ENCODE results near the gene TACSTD2.

The TACSTD2 gene

DNA sequence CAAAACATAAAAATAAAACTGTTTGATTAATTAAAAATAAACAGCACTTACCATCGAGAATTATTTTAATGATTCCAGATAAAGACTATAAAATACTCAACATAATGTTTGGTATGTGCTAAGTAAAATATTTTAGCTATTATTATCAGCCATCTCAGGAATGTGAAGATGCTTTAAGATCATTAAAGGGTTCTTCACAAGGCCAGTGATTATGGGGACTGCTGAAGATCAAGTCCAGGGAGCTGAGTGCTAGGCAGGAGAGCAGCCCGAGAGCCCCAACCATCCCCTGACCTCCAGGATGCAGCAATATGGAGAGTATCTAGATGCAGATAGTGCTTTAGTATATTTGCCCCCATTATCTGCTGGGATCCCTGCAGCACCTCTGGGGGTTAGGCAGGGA lies 4.6 kb upstream of the TACSTD2 start (continued):
- TF ChIP-seq ZNF530 (tag by site-specific recombination; IDR thresholded peaks at IDR 0.05; ENCODE audit: low read depth) = no peak
- no peak for TF ChIP-seq SP3 (tag by site-specific recombination; IDR thresholded peaks at IDR 0.05)
- no peak for TF ChIP-seq ZNF624 (tag by site-specific recombination; IDR thresholded peaks at IDR 0.05)

DNA sequence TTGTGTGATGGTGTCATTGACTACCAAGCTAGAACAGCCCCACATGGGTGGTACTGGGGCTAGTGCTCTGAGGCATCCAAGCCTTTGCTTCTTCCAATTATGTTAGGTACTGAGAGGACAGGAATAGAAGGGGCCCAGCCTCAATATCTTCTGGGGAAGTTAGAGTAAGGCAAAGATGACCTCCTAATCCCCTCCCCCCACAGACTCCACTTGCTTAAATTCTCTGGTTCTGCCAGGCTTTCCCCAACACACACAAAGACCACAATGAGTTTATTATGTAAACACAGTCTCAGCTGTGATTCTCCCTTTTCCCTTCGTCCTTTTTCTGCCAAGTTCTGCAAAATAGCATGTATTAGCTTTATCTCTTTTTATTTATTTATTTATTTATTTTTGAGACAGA lies 3.1 kb upstream of the TACSTD2 start:
- Histone ChIP-seq H3K36me3 (ENCODE audit: control insufficient read depth in 2 of 2, insufficient read depth in 1 of 2, low read length in 2 of 2) (no peaks in the 10 kb centered on the region), H3K9me3 (ENCODE audit: control insufficient read depth, insufficient read depth, low read depth, low read length) (no peaks in the 10 kb centered on the region), H3K4me3 (ENCODE audit: low read depth, low read length) (no peak overlapping the region), H3K4me1 (ENCODE audit: control insufficient read depth, insufficient read depth, low read length) (no peaks in the 10 kb centered on the region), H3K27ac (ENCODE audit: extremely low read depth, low read depth, low read length) (no peak overlapping the region)
- CTCF ChIA-PET = interaction anchor here (0.7 kb wide), 1 partner anchor 30 kb away, joined by 4 read pairs; no protein-coding TSS in a partner anchor
- POLR2A ChIA-PET = no interaction called here
- TF ChIP-seq REPIN1 (tag by site-specific recombination; IDR thresholded peaks at IDR 0.05; ENCODE audit: low read depth) (no peak), ZNF830 (tag by site-specific recombination; IDR thresholded peaks at IDR 0.05; ENCODE audit: low read depth) (no peak), ZNF138 (tag by site-specific recombination; IDR thresholded peaks at IDR 0.05; ENCODE audit: borderline replicate concordance) (no peak), GFI1B (tag by site-specific recombination; IDR thresholded peaks at IDR 0.05) (no peak), ZSCAN16 (tag by site-specific recombination; IDR thresholded peaks at IDR 0.05) (no peak)

- Histone ChIP-seq H3K36me3 (ENCODE audit: control insufficient read depth in 2 of 2, insufficient read depth in 1 of 2, low read length in 2 of 2) (no peaks in the 10 kb centered on the region), H3K4me1 (ENCODE audit: control insufficient read depth, insufficient read depth, low read length) (no peaks in the 10 kb centered on the region), H3K27ac (ENCODE audit: extremely low read depth, low read depth, low read length) (no peak overlapping the region), H3K4me3 (ENCODE audit: low read depth, low read length) (no peak overlapping the region), H3K9me3 (ENCODE audit: control insufficient read depth, insufficient read depth, low read depth, low read length) (no peaks in the 10 kb centered on the region)
- TF ChIP-seq SP7 (tag by site-specific recombination; IDR thresholded peaks at IDR 0.05) = no peak
- TF ChIP-seq ZNF521 (tag by site-specific recombination; IDR thresholded peaks at IDR 0.05) = no peak
- TF ChIP-seq ZNF394 (tag by site-specific recombination; IDR thresholded peaks at IDR 0.05; ENCODE audit: borderline replicate concordance) = no peak
- TF ChIP-seq ZNF148 (tag by site-specific recombination; IDR thresholded peaks at IDR 0.05; ENCODE audit: borderline replicate concordance) = no peak
- TF ChIP-seq SP2 (tag by site-specific recombination; IDR thresholded peaks at IDR 0.05) = no peak
- no peak for TF ChIP-seq ZSCAN30 (tag by site-specific recombination; IDR thresholded peaks at IDR 0.05)
- TF ChIP-seq, protein P1, sequence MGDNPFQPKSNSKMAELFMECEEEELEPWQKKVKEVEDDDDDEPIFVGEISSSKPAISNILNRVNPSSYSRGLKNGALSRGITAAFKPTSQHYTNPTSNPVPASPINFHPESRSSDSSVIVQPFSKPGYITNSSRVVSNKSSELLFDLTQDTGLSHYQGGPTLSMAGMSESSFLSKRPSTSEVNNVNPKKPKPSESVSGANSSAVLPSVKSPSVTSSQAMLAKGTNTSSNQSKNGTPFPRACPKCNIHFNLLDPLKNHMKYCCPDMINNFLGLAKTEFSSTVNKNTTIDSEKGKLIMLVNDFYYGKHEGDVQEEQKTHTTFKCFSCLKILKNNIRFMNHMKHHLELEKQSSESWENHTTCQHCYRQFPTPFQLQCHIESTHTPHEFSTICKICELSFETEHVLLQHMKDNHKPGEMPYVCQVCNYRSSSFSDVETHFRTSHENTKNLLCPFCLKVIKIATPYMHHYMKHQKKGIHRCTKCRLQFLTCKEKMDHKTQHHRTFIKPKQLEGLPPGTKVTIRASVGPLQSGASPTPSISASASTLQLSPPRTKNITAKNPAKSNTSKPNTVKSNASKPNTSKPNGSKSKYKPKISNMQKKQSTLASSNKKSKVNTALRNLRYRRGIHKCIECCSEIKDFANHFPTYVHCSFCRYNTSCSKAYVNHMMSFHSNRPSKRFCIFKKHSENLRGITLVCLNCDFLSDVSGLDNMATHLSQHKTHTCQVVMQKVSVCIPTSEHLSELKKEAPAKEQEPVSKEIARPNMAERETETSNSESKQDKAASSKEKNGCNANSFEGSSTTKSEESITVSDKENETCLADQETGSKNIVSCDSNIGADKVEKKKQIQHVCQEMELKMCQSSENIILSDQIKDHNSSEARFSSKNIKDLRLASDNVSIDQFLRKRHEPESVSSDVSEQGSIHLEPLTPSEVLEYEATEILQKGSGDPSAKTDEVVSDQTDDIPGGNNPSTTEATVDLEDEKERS (tag by site-specific recombination; IDR thresholded peaks at IDR 0.05) = no peak
- no peak for TF ChIP-seq ZNF2 (tag by site-specific recombination; IDR thresholded peaks at IDR 0.05)
- TF ChIP-seq ZNF580 (tag by site-specific recombination; IDR thresholded peaks at IDR 0.05) = no peak
- ChIA-PET POLR2A (no interaction called here), CTCF (interaction anchor here (0.8 kb wide), 1 partner anchor 414 kb away, joined by 5 read pairs; no protein-coding TSS in a partner anchor)
Observed at GRCh38 chr1:58577654-58578030, 590 bp upstream of the TACSTD2 start.
